Stomach (tissue), 9 donors: ENCODE results near the gene NUDT7. TPM values are rescaled to one million over a fixed set of nuclear protein-coding genes. Genes with fewer than 3 reads are reported as not detected.

Experiments used
- DNase-seq, 2 donors: peaks; one replicate each; pipeline versions ENCODE4 v3.0.0 to v3.0.0-alpha.2; 2013 to 2019
- H3K27ac ChIP-seq, 5 donors: fragments of 200-600 bp in 4 of 5; sonication (generic) in 4 of 5; one replicate each; pipeline ENCODE4 v1.5.1; 2013 to 2019; ENCODE audit warnings: mild to moderate bottlenecking in 1 of 5, moderate library complexity in 1 of 5
- H3K27me3 ChIP-seq, 3 donors: fragments of 200-600 bp; sonication (generic); one replicate each; pipeline ENCODE4 v1.5.1; 2017 to 2019; ENCODE audit warnings: mixed run types in 1 of 3
- H3K36me3 ChIP-seq, 4 donors: fragments of 200-600 bp; sonication (generic); 1 replicate in 3 of 4; 2 replicates in 1 of 4; pipeline ENCODE4 v1.5.1; 2016 to 2019
- H3K4me1 ChIP-seq, 4 donors: fragments of 200-600 bp; sonication (generic); one replicate each; pipeline ENCODE4 v1.5.1; 2016 to 2019
- H3K4me3 ChIP-seq, 4 donors: fragments of 200-600 bp; sonication (generic) in 3 of 4; one replicate each; pipeline ENCODE4 v1.5.1; 2016 to 2019; ENCODE audit warnings: mild to moderate bottlenecking in 1 of 4
- H3K9me3 ChIP-seq, 4 donors: fragments of 200-600 bp; sonication (generic); one replicate each; pipeline ENCODE4 v1.5.1; 2016 to 2019
- EP300 ChIP-seq: sonication (generic); formaldehyde crosslinking; IDR thresholded peaks from one replicate; pipeline ENCODE4 v1.6.1; 2017; ENCODE audit warnings: antibody characterized with exemption
- POLR2A ChIP-seq, 4 donors: fragments of 450-650 bp; IDR thresholded peaks; one replicate each; pipeline ENCODE4 v1.6.1; 2016; ENCODE audit warnings: antibody characterized with exemption in 4 of 4, control low read depth in 2 of 4, mild to moderate bottlenecking in 1 of 4, moderate library complexity in 1 of 4
- POLR2AphosphoS5 ChIP-seq, 3 donors: sonication (generic); formaldehyde crosslinking; IDR thresholded peaks; one replicate each; pipeline ENCODE4 v1.6.1; 2016; ENCODE audit warnings: antibody characterized with exemption in 3 of 3
- WGBS, 5 donors: extraction: QIAGEN DNeasy Blood & Tissue Kit in 3 of 5; methylation state at CpG; one replicate each; pipeline versions ENCODE4 v1.1.5 to v1.1.7; 2013 to 2018; 5-methylcytosine and 5-hydroxymethylcytosine counted together
- intact Hi-C: fragments of 100-400 bp; cut with DNase I; formaldehyde crosslinking; loops from one replicate; pipeline ENCODE4 v1.15.1; 2023; ENCODE audit warnings: low total_unique reads
- polyA plus RNA-seq, 3 donors: library from polyadenylated mRNA; stranded (reverse); fragments of 200-250 nt; gene quantifications; one replicate each; pipeline ENCODE4 v1.2.3, GENCODE V29; 2013
- total RNA-seq, 5 donors: library from RNA; depleted of rRNA; stranded (reverse); fragments of >200 nt; gene quantifications; one replicate each; pipeline versions ENCODE4 v1.1.0 to v1.2.3, GENCODE V29; 2014 to 2016
- TF ChIP-seq, protein P1 (sequence below), 7 experiments: fragments of 450-650 bp in 4 of 7; fragments of 200-600 bp in 3 of 7; sonication (generic) in 3 of 7; IDR thresholded peaks; one replicate each; pipeline ENCODE4 v1.5.1; 2016 to 2019; ENCODE audit warnings: antibody characterized with exemption in 7 of 7, control low read depth in 2 of 7, mild to moderate bottlenecking in 1 of 7
- donor health status: healthy with polysubstance abuse.
- donor health status: Bipolar disorder and iron deficiency.
- donor health status: healthy.

NUDT7 gene
- total and polyA plus RNA-seq, 8 donors, result 2.2 to 14.0 (median 6.8) TPM; not detected in 2

DNA sequence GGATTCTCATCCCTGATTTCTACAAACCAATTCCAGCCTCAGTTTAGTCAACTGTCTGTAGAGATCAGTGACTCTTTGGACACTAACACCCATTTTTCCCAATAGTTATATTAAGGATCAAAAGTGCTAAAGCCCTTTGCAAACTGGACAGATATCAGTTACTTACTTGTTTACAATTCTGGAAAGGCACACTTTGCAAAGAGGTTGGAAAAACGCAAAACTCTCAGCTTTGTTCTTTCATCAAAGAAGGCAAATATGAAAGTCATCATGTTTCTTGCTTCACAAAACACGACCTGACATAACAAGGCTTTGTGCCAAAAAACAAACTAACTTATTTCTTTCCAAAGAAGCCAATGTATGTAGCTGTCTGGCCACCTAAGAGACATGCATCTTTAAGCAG lies 39.9 kb downstream of the NUDT7 start:
- Histone ChIP-seq H3K4me3 (no peak overlapping the region), H3K27ac (no peak overlapping the region), H3K4me1 (peaks cover 0 to 13% (median 5%) of the 10 kb centered on the region in 4 donors), H3K36me3 (no peaks in the 10 kb centered on the region), H3K27me3 (no peaks in the 10 kb centered on the region), H3K9me3 (no peaks in the 10 kb centered on the region)
- TF ChIP-seq POLR2A (IDR thresholded peaks at IDR 0.05) (no peak), EP300 (no peak), POLR2AphosphoS5 (IDR thresholded peaks at IDR 0.05) (no peak)
- TF ChIP-seq, protein P1, sequence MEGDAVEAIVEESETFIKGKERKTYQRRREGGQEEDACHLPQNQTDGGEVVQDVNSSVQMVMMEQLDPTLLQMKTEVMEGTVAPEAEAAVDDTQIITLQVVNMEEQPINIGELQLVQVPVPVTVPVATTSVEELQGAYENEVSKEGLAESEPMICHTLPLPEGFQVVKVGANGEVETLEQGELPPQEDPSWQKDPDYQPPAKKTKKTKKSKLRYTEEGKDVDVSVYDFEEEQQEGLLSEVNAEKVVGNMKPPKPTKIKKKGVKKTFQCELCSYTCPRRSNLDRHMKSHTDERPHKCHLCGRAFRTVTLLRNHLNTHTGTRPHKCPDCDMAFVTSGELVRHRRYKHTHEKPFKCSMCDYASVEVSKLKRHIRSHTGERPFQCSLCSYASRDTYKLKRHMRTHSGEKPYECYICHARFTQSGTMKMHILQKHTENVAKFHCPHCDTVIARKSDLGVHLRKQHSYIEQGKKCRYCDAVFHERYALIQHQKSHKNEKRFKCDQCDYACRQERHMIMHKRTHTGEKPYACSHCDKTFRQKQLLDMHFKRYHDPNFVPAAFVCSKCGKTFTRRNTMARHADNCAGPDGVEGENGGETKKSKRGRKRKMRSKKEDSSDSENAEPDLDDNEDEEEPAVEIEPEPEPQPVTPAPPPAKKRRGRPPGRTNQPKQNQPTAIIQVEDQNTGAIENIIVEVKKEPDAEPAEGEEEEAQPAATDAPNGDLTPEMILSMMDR (IDR thresholded peaks at IDR 0.05), result no peak
- intact Hi-C loops, result no loop called here
- DNase-seq, result no peak
- WGBS, 5 donors, result 8 to 34% (median 30%) methylated on average over 2 of the region's 2 CpGs

DNA sequence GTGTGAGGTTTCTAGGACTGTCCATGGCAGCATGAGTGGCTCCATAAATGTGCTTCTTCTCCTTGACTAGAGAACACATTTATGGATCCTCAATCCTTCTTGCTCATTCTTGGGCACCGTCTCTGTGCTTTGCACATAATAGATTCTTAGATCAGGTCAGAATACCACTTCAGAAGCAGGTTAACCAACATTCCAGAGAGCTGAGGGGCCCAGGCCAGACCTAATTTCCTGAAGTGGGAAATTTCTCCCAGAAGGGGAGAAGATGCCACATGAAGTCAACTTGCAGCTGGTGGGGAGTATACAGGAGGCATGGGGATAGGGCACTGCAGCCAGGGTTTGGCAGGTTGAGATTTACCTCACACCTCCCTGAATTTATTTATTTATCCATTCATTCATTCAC lies 41.7 kb downstream of the NUDT7 start:
- 57 to 74% (median 67%) methylated on average over 1 of the region's 1 CpG for WGBS, 5 donors
- H3K27ac ChIP-seq, result no peak overlapping the region

DNA sequence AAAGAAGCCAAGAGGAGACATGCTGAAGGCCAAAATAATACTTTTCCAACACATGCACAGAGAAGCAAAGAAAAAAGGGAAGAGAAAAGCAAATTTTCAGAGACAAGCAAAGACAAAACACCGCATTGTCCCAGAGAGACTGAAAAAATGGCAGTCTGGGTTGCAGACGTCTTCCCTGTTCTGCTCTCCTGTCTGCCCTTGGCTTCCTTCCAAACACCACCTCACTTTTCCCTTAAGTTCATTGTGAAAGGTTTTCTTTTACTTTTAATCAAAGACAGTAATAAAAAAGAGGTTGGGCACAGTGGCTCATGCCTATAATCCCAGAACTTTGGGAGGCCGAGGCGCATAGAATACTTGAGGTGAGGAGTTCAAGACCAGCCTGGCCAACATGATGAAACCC lies 44.9 kb downstream of the NUDT7 start:
- H3K36me3 ChIP-seq, result no peaks in the 10 kb centered on the region
- DNase-seq, result no peak
- H3K4me3 ChIP-seq, result no peak overlapping the region
- no peak overlapping the region for H3K27ac ChIP-seq
- no peaks in the 10 kb centered on the region for H3K27me3 ChIP-seq
- H3K4me1 ChIP-seq, result peaks cover 0 to 13% (median 5%) of the 10 kb centered on the region in 4 donors
- TF ChIP-seq EP300 (no peak), POLR2A (IDR thresholded peaks at IDR 0.05) (no peak), POLR2AphosphoS5 (IDR thresholded peaks at IDR 0.05) (no peak)
- TF ChIP-seq, protein P1 (IDR thresholded peaks at IDR 0.05), result no peak
- intact Hi-C loops, result no loop called here
- 61 to 81% (median 67%) methylated on average over 4 of the region's 4 CpGs for WGBS, 5 donors
- H3K9me3 ChIP-seq, result no peaks in the 10 kb centered on the region

More for the DNA sequence above, 41.7 kb downstream of the NUDT7 start:
- no peak for DNase-seq
- TF ChIP-seq POLR2AphosphoS5 (IDR thresholded peaks at IDR 0.05) (no peak), POLR2A (IDR thresholded peaks at IDR 0.05) (no peak), EP300 (no peak)
- TF ChIP-seq, protein P1 (IDR thresholded peaks at IDR 0.05), result no peak
- Histone ChIP-seq H3K36me3 (no peaks in the 10 kb centered on the region), H3K27me3 (no peaks in the 10 kb centered on the region), H3K4me3 (no peak overlapping the region), H3K9me3 (no peaks in the 10 kb centered on the region), H3K4me1 (peaks cover 0 to 13% (median 5%) of the 10 kb centered on the region in 4 donors)
- intact Hi-C loops, result no loop called here

DNA sequence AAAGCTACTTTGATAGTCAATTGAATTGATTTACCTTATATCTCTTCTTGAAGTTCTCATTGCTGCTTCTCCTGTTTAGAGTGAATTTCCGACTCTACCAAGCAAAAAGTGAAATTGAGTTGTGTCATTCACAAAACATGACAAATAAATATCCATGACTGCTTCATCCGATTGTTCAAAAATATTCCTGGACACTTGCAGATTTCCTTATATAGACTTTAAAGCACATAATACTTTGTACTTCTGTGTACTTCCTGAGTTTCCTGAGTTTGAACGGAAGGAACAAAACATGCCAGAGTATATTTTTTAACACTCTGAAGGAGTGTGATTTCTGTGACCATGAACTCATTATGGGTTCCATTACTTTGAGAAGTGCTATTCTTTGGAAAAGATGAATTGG lies 45.5 kb downstream of the NUDT7 start:
- Histone ChIP-seq H3K27me3 (no peaks in the 10 kb centered on the region), H3K9me3 (no peaks in the 10 kb centered on the region), H3K4me3 (no peak overlapping the region), H3K4me1 (peaks cover 0 to 13% (median 5%) of the 10 kb centered on the region in 4 donors), H3K27ac (no peak overlapping the region), H3K36me3 (no peaks in the 10 kb centered on the region)
- TF ChIP-seq POLR2A (IDR thresholded peaks at IDR 0.05) (no peak), POLR2AphosphoS5 (IDR thresholded peaks at IDR 0.05) (no peak), EP300 (no peak)
- TF ChIP-seq, protein P1 (IDR thresholded peaks at IDR 0.05), result no peak
- intact Hi-C loops, result no loop called here
- 75 to 85% (median 79%) methylated on average over 3 of the region's 3 CpGs for WGBS, 5 donors
- no peak for DNase-seq
